Kidney (tissue), 14 donors: Measurements from ENCODE around the gene FYCO1. TPM values are rescaled to one million over a fixed set of nuclear protein-coding genes. Genes with fewer than 3 reads are reported as not detected.

ENCODE experiments used
- DNase-seq, 5 donors: peaks; one replicate each; pipeline ENCODE4 v3.0.0-alpha.2; 2013 to 2020
- FAIRE-seq: peaks from 2 replicates; lab custom pipeline; 2012; peaks lifted over from hg19 to GRCh38; lab: Jason Lieb, UNC
- H3K27ac ChIP-seq, 2 donors: one replicate each; pipeline ENCODE4 v1.7.0; 2013; ENCODE audit warnings: low read depth in 2 of 2, low read length in 2 of 2, inconsistent platforms in 1 of 2
- H3K27me3 ChIP-seq: one replicate; pipeline ENCODE4 v1.7.1; 2013; ENCODE audit warnings: low read length, inconsistent platforms; ENCODE audit not compliant: control insufficient read depth, insufficient read depth
- H3K36me3 ChIP-seq, 3 donors: one replicate each; pipeline versions ENCODE4 v1.7.0 to v1.7.1; 2013; ENCODE audit warnings: low read length in 3 of 3, control low read depth in 1 of 3, inconsistent platforms in 1 of 3; ENCODE audit not compliant: insufficient read depth in 3 of 3, control insufficient read depth in 2 of 3
- H3K4me1 ChIP-seq, 3 donors: one replicate each; pipeline versions ENCODE4 v1.7.0 to v1.7.1; 2013; ENCODE audit warnings: low read length in 3 of 3, inconsistent platforms in 1 of 3, low read depth in 1 of 3; ENCODE audit not compliant: control insufficient read depth in 2 of 3, insufficient read depth in 2 of 3
- H3K4me3 ChIP-seq, 3 donors: one replicate each; pipeline versions ENCODE4 v1.7.0 to v1.8.1; 2013; ENCODE audit warnings: low read length in 3 of 3, control low read depth in 1 of 3, inconsistent platforms in 1 of 3
- H3K9ac ChIP-seq, 3 donors: one replicate each; pipeline versions ENCODE4 v1.7.0 to v1.7.1; 2013; ENCODE audit warnings: low read length in 3 of 3, control low read depth in 1 of 3, inconsistent platforms in 1 of 3
- H3K9me3 ChIP-seq, 3 donors: one replicate each; pipeline versions ENCODE4 v1.7.0 to v1.7.1; 2013; ENCODE audit warnings: low read length in 3 of 3, control low read depth in 1 of 3, inconsistent platforms in 1 of 3; ENCODE audit not compliant: control insufficient read depth in 2 of 3, insufficient read depth in 1 of 3
- CTCF ChIP-seq: IDR thresholded peaks from 3 replicates; pipeline ENCODE4 v1.5.1; 2012; ENCODE audit warnings: mild to moderate bottlenecking, moderate library complexity, borderline replicate concordance; ENCODE audit not compliant: insufficient read depth; ENCODE audit errors: extremely low read depth
- intact Hi-C: fragments of 100-400 bp; cut with DNase I; formaldehyde crosslinking; loops from one replicate; pipeline ENCODE4 v1.11.1; 2022
- polyA plus RNA-seq: library from polyadenylated mRNA; stranded (reverse); fragments of 350-450 nt; fragmentation: Illumina TruSeq; extraction: RNeasy Lipid Tissue Mini Kit (QIAGEN cat#74804); gene quantifications from one replicate; pipeline ENCODE4 v1.2.3, GENCODE V29; 2014; ENCODE audit warnings: low read depth, low replicate concordance; ENCODE audit not compliant: insufficient read depth
- total RNA-seq: library from RNA; stranded (reverse); fragmentation: NEBNext Ultra II Directional; extraction: Animal tissue kit (Norgen Biotek cat#: 25700); gene quantifications from one replicate; pipeline ENCODE4 v1.2.1, GENCODE V29; 2021
- donor health status: control.
- donor health status: control.
- donor health status: control.
- donor health status: control.
- donor health status: control.
- donor health status: DM: yes; HTN: yes; CAD: no.
- donor health status: Normal renal cell carcinoma (clear cell type).

The FYCO1 gene
- total and polyA plus RNA-seq, 2 donors from 2014 or later = 11.1 to 39.1 TPM

- no peaks in the 10 kb centered on the region for H3K27me3 ChIP-seq
- DNase-seq = no peak
- H3K9me3 ChIP-seq = no peaks in the 10 kb centered on the region
- H3K36me3 ChIP-seq = peaks cover 4 to 77% (median 52%) of the 10 kb centered on the region in 3 donors
- no peak overlapping the region for H3K9ac ChIP-seq
- intact Hi-C loops = no loop called here
- no peak overlapping the region for H3K4me3 ChIP-seq
- no peak overlapping the region for H3K27ac ChIP-seq
- TF ChIP-seq CTCF = no peak
- FAIRE-seq = no peak
- H3K4me1 ChIP-seq = no peaks in the 10 kb centered on the region
These were observed 35.3 kb downstream of the FYCO1 start for GRCh38 chr3:45960289-45960688.

- H3K9ac ChIP-seq = no peak overlapping the region
- DNase-seq = no peak
- intact Hi-C loops = no loop called here
- no peak overlapping the region for H3K4me3 ChIP-seq
- TF ChIP-seq CTCF = no peak
- no peaks in the 10 kb centered on the region for H3K27me3 ChIP-seq
- H3K36me3 ChIP-seq = peaks cover 5 to 77% (median 57%) of the 10 kb centered on the region in 3 donors
- H3K9me3 ChIP-seq = no peaks in the 10 kb centered on the region
- no peak for FAIRE-seq
- H3K27ac ChIP-seq = no peak overlapping the region
- H3K4me1 ChIP-seq = peaks cover 0 to 2% (median 0%) of the 10 kb centered on the region in 3 donors
These were observed 36.4 kb downstream of the FYCO1 start for GRCh38 chr3:45959201-45959600.

- intact Hi-C loops = no loop called here
These were observed 37.3 kb downstream of the FYCO1 start for GRCh38 chr3:45958321-45958791.

More at GRCh38 chr3:45958321-45958791, 37.3 kb downstream of the FYCO1 start:
- DNase-seq (no peak), FAIRE-seq (no peak)
- no peaks in the 10 kb centered on the region for H3K9me3 ChIP-seq
- H3K27ac ChIP-seq = no peak overlapping the region
- no peak overlapping the region for H3K9ac ChIP-seq
- peaks cover 3 to 68% (median 57%) of the 10 kb centered on the region in 3 donors for H3K36me3 ChIP-seq
- no peak overlapping the region for H3K4me3 ChIP-seq
- TF ChIP-seq CTCF = no peak
- H3K27me3 ChIP-seq = no peaks in the 10 kb centered on the region
- H3K4me1 ChIP-seq = peaks cover 0 to 3% (median under 1%) of the 10 kb centered on the region in 3 donors
